Thyroid gland (tissue), 4 donors: ENCODE data around the gene SPINT4.

Source experiments
- CTCF ChIP-seq, 6 experiments: fragments of 200-600 bp in 3 of 6; fragments of 450-650 bp in 3 of 6; sonication (generic) in 3 of 6; IDR thresholded peaks; one replicate each; pipeline ENCODE4 v1.5.1; 2016 to 2019; ENCODE audit warnings: antibody characterized with exemption in 6 of 6, mild to moderate bottlenecking in 2 of 6, inconsistent platforms in 1 of 6, moderate library complexity in 1 of 6
- POLR2A ChIP-seq, 2 donors: fragments of 450-650 bp; IDR thresholded peaks; one replicate each; pipeline ENCODE4 v1.6.1; 2017; ENCODE audit warnings: antibody characterized with exemption in 2 of 2, mild to moderate bottlenecking in 2 of 2, moderate library complexity in 1 of 2

DNA sequence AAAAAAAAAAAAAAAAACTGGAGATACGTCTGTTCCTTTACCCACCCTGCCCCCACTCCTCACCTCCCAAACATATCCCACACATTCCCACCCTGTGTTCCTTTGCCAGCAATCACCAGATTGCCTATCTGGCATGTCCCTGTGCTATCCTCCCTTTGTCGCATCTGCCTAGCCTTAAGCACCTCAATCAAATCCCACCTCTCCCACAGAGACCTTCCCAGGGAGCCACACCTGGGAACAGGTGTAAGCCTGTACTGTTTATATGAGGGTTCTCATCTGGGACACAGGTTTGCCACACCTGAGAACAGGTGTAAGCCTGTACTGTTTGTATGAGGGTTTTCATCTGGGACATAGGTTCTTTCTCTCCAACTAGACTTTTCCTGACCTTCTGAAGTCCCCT lies 52.8 kb downstream of the SPINT4 start:
- TF ChIP-seq CTCF (IDR thresholded peaks at IDR 0.05) (no peak), POLR2A (IDR thresholded peaks at IDR 0.05) (no peak)
